ENCODE results near the gene INHBE. TPM values are rescaled to one million over a fixed set of nuclear protein-coding genes. Genes with fewer than 3 reads are reported as not detected.
"Not testable (repeated sequence)": the region's sequence is repeated elsewhere in the genome, so short reads cannot be mapped to it uniquely, and the experiment has no call there.

INHBE gene
- total RNA-seq, 1 donor from 2014 or later: 0.10 TPM

DNA sequence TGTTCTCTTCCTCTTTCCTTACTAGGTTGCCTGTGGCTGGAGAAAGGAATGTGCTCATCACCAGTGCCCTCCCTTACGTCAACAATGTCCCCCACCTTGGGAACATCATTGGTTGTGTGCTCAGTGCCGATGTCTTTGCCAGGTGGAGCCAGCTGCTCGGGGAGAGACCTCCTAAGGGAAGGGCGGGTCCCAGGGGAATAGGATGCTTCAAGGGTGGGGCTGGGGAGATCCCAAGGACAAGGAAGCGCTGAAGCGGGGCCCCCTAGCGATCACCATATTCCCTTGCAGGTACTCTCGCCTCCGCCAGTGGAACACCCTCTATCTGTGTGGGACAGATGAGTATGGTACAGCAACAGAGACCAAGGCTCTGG is 43.0 kb downstream of the INHBE start:
- DNase-seq: no peak

DNA sequence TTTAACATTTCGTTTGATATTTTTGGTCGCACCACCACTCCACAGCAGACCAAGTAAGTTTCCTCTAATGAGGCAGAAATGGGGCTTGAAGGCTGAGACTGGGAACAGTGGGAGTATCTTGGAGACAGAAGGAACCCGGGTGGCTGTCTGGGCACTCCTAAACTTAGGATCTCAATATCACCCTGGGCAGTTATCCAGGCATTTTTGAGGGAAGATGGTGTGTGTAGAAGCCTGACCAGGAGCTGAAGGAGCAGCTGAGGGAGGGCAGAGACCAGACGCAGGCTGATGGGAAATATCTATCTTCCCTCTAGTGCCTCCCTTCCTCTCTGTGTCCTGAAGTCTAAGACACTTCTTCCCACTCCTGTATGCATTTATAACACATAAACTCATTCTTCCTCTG is 43.5 kb downstream of the INHBE start:
- no peak for DNase-seq

DNA sequence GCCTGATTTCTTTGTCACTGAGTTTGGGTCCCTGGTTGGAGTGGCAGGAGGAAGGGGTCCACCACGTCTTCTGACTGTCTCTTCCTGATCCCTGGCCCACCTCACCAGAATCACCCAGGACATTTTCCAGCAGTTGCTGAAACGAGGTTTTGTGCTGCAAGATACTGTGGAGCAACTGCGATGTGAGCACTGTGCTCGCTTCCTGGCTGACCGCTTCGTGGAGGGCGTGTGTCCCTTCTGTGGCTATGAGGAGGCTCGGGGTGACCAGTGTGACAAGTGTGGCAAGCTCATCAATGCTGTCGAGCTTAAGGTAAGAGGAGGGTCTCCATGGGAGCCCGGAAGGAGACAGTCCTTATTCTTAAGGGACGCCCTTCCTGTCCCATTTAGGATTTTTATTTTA is 45.1 kb downstream of the INHBE start:
- DNase-seq: no peak

DNA sequence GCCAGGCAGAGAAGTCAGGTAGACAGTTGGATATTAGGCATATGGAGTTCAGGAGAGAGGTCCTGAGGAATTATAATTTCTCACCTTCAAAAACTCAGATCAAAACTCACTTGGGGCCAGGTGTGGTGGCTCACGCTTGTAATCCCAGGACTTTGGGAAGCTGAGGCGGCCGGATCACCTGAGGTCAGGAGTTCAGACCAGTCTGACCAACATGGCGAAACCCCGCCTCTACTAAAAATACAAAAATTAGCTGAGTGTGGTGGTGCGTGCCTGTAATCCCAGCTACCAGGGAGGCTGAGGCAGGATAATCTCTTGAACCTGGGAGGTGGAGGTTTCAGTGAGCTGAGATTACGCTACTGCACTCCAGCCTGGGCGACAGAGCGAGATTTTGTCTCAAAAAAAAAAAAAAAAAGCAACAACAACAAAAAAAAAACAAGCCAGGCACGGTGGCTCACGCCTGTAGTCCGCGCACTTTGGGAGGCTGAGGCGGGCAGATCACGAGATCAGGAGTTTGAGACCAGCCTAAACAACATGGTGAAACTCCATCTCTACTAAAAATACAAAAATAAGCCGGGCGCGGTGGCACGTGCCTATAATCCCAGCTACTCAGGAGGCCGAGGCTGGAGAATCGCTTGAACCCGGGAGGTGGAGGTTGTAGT is 47.3 kb downstream of the INHBE start:
- DNase-seq: not testable (repeated sequence)

DNA sequence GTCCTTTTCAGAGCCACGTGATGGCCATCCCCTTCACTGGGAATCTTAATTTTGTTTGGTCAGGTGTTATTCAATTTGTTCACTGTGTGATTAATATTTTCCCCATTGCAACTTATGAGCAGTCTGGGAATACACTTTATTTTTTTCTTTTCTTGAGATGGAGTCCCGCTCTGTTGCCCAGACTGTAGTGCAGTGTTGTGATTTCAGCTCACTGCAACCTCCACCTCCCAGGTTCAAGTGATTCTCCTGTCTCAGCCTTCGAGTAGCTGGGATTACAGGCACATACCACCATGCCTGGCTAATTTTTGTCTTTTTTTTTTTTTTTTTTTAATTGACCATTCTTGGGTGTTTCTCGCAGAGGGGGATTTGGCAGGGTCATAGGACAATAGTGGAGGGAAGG is 51.4 kb downstream of the INHBE start:
- not testable (repeated sequence) for DNase-seq

Small RNAs within 50 kb of the gene (small RNA-seq; reads per million reads assigned to genes)
- not detected for gene RNU6-879P (ENCODE audit: low replicate concordance)

Other genes with a start within 250 kb of the INHBE start
- 6.6 TPM for gene NXPH4, start 238.5 kb upstream of the INHBE start, total RNA-seq
- gene SHMT2, start 225.6 kb upstream of the INHBE start, total RNA-seq: 48.8 TPM
- gene STAC3, start 204.1 kb upstream of the INHBE start, total RNA-seq: 20.2 TPM
- gene R3HDM2, start 24.3 kb upstream of the INHBE start, total RNA-seq: 32.9 TPM
- not detected for gene INHBC, start 20.5 kb upstream of the INHBE start, total RNA-seq
- gene GLI1, start 4.5 kb downstream of the INHBE start, total RNA-seq: 7.2 TPM
- 5.0 TPM for gene ARHGAP9, start 24.6 kb downstream of the INHBE start, total RNA-seq
- 51.8 TPM for gene MARS1, start 32.8 kb downstream of the INHBE start, total RNA-seq
- 38.4 TPM for gene DDIT3, start 65.2 kb downstream of the INHBE start, total RNA-seq
- 13.0 TPM for gene MBD6, start 67.5 kb downstream of the INHBE start, total RNA-seq
- 62.0 TPM for gene DCTN2, start 91.9 kb downstream of the INHBE start, total RNA-seq
- 0.39 TPM for gene KIF5A, start 94.7 kb downstream of the INHBE start, total RNA-seq
- 11.0 TPM for gene PIP4K2C, start 135.9 kb downstream of the INHBE start, total RNA-seq
- gene DTX3, start 149.5 kb downstream of the INHBE start, total RNA-seq: 16.6 TPM
- gene ARHGEF25, start 156.1 kb downstream of the INHBE start, total RNA-seq: 32.5 TPM
- gene B4GALNT1, start 177.9 kb downstream of the INHBE start, total RNA-seq: 1.7 TPM
- 135 TPM for gene OS9, start 238.8 kb downstream of the INHBE start, total RNA-seq